ENCODE data around the gene POMT2.
"Not testable (repeated sequence)": the region's sequence is repeated elsewhere in the genome, so short reads cannot be mapped to it uniquely, and the experiment has no call there.

The POMT2 gene

DNA sequence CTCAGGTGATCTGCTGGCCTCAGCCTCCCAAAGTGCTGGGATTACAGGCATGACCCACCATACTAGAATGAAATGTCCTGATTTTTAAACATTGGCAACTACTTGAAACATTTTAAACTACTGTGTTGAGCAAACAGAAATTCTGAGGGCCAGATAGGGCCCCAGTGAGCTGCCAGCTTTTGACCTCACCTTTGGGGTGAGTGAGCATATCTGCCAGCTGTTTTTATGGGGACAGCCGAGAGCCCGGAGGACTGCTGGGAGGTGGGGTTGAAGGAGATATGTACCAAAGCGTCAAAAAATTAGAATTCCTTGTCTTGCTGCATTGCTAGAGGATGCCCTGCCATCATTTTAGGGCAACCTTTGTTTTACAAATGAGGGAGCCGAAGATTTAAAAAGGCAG, 2.9 kb upstream of the POMT2 start:
- no peak for TF ChIP-seq FOXK2 (IDR thresholded peaks at IDR 0.05)
- TF ChIP-seq HDGF (IDR thresholded peaks at IDR 0.05; ENCODE audit: borderline replicate concordance): no peak
- TF ChIP-seq ZNF384 (IDR thresholded peaks at IDR 0.05): no peak
- no peak for TF ChIP-seq NFRKB (IDR thresholded peaks at IDR 0.05)
- no peak for TF ChIP-seq FOXM1 (IDR thresholded peaks at IDR 0.05; ENCODE audit: borderline replicate concordance)
- TF ChIP-seq CTBP1 (IDR thresholded peaks at IDR 0.05; ENCODE audit: borderline replicate concordance): no peak
- TF ChIP-seq L3MBTL2 (conservative IDR thresholded peaks at IDR 0.05): no peak
- TF ChIP-seq LEF1 (IDR thresholded peaks at IDR 0.05; ENCODE audit: borderline replicate concordance): no peak
- no peak for TF ChIP-seq FOXA1 (IDR thresholded peaks at IDR 0.05)
- TF ChIP-seq ELF4 (IDR thresholded peaks at IDR 0.05): no peak
- no peak for TF ChIP-seq SP1 (IDR thresholded peaks at IDR 0.05)
- POLR2A ChIA-PET: interaction anchor here (3.0 to 5.0 kb wide), 2 partner anchors 21 to 53 kb away, joined by 13 to 56 read pairs; partner anchors contain the start of genes SAMD15 and TMED8
- CTCF ChIA-PET: no interaction called here
- DNase-seq (ENCODE audit: extremely low spot score): no peak

DNA sequence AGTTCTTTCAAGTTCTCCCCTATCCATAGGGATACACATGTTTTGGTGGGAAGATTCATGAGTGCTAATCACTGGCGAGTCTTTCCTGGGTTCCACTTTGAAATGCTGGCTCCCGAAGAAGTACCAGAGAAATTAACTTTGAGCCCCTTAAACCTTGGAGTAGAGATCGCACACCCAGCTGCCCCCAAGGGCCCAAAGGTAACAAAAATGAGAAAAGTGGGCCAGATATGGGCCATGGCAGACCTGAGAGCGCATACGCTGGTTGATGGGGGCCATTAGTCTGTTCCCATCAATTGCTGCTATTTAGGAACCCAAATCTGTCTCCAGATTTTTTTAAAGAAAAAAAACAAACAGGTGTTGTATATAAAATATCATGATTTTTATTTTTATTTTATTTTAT, 2.3 kb upstream of the POMT2 start:
- ChIA-PET POLR2A (interaction anchor here (5.0 kb wide), 1 partner anchor 20 kb away, joined by 56 read pairs; no protein-coding TSS in a partner anchor), CTCF (no interaction called here)
- no peak for TF ChIP-seq ZNF384 (IDR thresholded peaks at IDR 0.05)
- TF ChIP-seq TARDBP (IDR thresholded peaks at IDR 0.05): no peak
- TF ChIP-seq NFRKB (IDR thresholded peaks at IDR 0.05): no peak
- TF ChIP-seq LEF1 (IDR thresholded peaks at IDR 0.05; ENCODE audit: borderline replicate concordance): no peak
- no peak for TF ChIP-seq L3MBTL2 (conservative IDR thresholded peaks at IDR 0.05)
- no peak for TF ChIP-seq ELF4 (IDR thresholded peaks at IDR 0.05)
- TF ChIP-seq, protein P1, sequence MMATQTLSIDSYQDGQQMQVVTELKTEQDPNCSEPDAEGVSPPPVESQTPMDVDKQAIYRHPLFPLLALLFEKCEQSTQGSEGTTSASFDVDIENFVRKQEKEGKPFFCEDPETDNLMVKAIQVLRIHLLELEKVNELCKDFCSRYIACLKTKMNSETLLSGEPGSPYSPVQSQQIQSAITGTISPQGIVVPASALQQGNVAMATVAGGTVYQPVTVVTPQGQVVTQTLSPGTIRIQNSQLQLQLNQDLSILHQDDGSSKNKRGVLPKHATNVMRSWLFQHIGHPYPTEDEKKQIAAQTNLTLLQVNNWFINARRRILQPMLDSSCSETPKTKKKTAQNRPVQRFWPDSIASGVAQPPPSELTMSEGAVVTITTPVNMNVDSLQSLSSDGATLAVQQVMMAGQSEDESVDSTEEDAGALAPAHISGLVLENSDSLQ (IDR thresholded peaks at IDR 0.05): no peak
- TF ChIP-seq CTBP1 (IDR thresholded peaks at IDR 0.05; ENCODE audit: borderline replicate concordance): no peak
- TF ChIP-seq SP1 (IDR thresholded peaks at IDR 0.05): no peak
- no peak for TF ChIP-seq SUZ12 (IDR thresholded peaks at IDR 0.05)
- no peak for DNase-seq (ENCODE audit: extremely low spot score)

DNA sequence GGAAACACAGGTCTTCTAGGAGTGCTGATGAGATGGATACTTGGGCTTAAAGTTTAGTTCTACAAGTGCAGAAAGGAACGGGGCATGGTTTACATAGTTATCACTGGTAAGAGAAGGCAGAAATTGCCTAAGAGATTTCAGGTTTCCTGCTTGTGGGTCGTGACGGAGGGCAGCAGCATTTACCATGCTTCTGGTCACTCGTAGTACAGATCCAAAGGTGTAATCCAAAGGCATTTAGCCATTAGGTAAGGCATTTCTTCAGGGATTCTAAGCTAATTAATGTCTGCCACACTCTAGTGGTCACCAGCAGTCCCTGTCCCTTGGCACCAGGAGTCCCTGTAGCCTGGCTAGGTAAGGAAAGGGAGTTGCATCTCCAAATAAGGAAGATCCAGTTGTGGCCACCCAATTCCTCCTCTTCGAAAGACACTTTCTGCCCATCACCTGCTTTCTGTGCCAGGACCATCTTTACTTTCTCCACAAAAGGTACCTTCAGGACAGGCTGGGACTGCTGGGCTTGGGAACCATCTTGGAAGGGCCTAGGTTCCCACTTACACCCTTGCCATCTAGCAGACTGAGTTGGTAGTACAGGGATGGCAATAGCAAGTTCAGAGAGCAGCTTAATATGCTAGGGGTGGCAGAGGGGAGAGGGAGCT, 1.7 kb upstream of the POMT2 start:
- no peak for TF ChIP-seq ELF4 (IDR thresholded peaks at IDR 0.05)
- no peak for TF ChIP-seq FOXM1 (IDR thresholded peaks at IDR 0.05; ENCODE audit: borderline replicate concordance)
- TF ChIP-seq LEF1 (IDR thresholded peaks at IDR 0.05; ENCODE audit: borderline replicate concordance): no peak
- TF ChIP-seq BHLHE40 (IDR thresholded peaks at IDR 0.05; ENCODE audit: borderline replicate concordance): no peak
- TF ChIP-seq TARDBP (IDR thresholded peaks at IDR 0.05): no peak
- no peak for TF ChIP-seq FOXK2 (IDR thresholded peaks at IDR 0.05)
- no peak for TF ChIP-seq SP1 (IDR thresholded peaks at IDR 0.05)
- TF ChIP-seq SUZ12 (IDR thresholded peaks at IDR 0.05): no peak
- TF ChIP-seq FOXA1 (IDR thresholded peaks at IDR 0.05): no peak
- TF ChIP-seq L3MBTL2 (conservative IDR thresholded peaks at IDR 0.05): no peak
- TF ChIP-seq ARNT (IDR thresholded peaks at IDR 0.05): no peak
- TF ChIP-seq, protein P1 (IDR thresholded peaks at IDR 0.05): no peak
- TF ChIP-seq CTBP1 (IDR thresholded peaks at IDR 0.05; ENCODE audit: borderline replicate concordance): no peak
- TF ChIP-seq ZNF384 (IDR thresholded peaks at IDR 0.05): no peak
- no peak for TF ChIP-seq NFRKB (IDR thresholded peaks at IDR 0.05)
- TF ChIP-seq HDGF (IDR thresholded peaks at IDR 0.05; ENCODE audit: borderline replicate concordance): no peak
- ChIA-PET POLR2A (interaction anchor here (0.7 to 5.0 kb wide), 9 partner anchors 8 to 140 kb away, joined by 3 to 56 read pairs (median 6); partner anchors contain the start of genes SAMD15, TMED8 and TMEM63C), CTCF (interaction anchor here (1.1 kb wide), 1 partner anchor 15 kb away, joined by 6 read pairs; no protein-coding TSS in a partner anchor)
- DNase-seq (ENCODE audit: extremely low spot score): no peak

DNA sequence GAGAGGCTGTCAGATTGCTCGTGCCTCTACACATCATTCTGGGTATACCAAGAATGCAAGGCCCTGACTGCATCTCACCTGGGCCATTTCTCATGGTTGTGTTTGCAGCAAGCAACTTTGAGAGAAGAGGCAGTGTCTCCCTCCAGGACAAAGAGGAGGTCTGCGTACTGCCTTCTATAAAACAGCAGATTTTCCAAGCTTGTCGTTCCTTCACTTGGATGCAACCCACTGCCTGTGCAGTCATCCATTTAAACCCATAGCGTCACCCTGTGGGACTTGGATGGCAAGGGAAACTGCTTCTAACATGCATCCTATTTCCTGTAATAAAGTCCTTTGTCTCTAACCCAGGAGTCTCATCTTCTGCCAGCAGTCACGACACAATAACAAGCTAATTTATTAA, 1.3 kb downstream of the POMT2 start:
- DNase-seq (ENCODE audit: extremely low spot score): no peak
- ChIA-PET CTCF (interaction anchor here (0.9 kb wide), 1 partner anchor 19 kb away, joined by 3 read pairs; no protein-coding TSS in a partner anchor), POLR2A (interaction anchor here (0.8 to 5.0 kb wide), 3 partner anchors 16 to 138 kb away, joined by 3 to 56 read pairs (median 23); partner anchors contain the start of genes SAMD15, TMED8 and VIPAS39)
- no peak for TF ChIP-seq FOXA1 (IDR thresholded peaks at IDR 0.05)
- no peak for TF ChIP-seq ARNT (IDR thresholded peaks at IDR 0.05)
- no peak for TF ChIP-seq FOXM1 (IDR thresholded peaks at IDR 0.05; ENCODE audit: borderline replicate concordance)
- no peak for TF ChIP-seq ELF4 (IDR thresholded peaks at IDR 0.05)

DNA sequence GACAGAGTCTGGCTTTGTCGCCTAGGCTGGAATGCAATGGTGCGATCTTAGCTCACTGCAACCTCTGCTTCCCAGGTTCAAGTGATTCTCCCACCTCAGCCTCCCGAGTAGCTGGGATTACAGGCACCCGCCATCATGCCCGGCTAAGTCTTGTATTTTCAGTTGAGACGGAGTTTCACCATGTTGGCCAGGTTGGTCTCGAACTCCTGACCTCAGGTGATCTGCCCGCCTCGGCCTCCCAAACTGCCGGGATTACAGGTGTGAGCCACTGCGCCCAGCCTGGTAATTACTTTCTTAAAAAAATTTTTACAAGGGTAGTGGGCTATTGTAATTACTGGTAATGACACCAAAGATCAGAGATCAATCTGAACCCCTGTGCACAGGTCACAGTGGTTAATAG, 1.9 kb downstream of the POMT2 start:
- POLR2A ChIA-PET: interaction anchor here (5.0 kb wide), 1 partner anchor 16 kb away, joined by 56 read pairs; no protein-coding TSS in a partner anchor
- CTCF ChIA-PET; DNase-seq (ENCODE audit: extremely low spot score): not testable (repeated sequence)

DNA sequence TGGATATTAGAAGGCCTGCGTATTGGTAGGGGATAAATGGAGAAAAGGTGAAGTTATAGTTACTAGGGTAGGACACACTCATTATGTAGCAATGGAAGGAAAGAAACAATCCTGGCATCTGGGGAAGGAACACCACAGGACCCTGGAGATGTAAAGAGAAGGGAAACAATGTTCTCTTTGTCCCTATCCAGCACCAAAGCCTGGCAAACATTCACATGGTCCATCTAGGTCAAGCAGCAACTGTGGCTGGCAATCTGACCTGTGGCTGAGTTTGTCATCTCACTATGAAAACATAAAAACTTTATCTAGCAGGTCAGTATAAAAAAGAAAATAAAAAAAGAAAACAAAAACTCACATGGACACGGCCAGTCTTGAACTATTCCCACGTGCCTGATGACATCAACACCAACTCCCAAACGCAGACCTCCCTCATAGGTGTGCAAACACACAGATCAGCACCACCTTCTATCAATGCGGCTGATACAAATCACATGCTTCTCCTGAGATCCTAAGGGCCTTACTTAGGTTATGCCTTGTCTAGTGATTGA, 2.6 kb downstream of the POMT2 start:
- TF ChIP-seq ARNT (IDR thresholded peaks at IDR 0.05) (no peak), ELF4 (IDR thresholded peaks at IDR 0.05) (no peak), FOXK2 (IDR thresholded peaks at IDR 0.05) (no peak), HDGF (IDR thresholded peaks at IDR 0.05; ENCODE audit: borderline replicate concordance) (no peak), L3MBTL2 (conservative IDR thresholded peaks at IDR 0.05) (no peak), CTBP1 (IDR thresholded peaks at IDR 0.05; ENCODE audit: borderline replicate concordance) (no peak), ZNF384 (IDR thresholded peaks at IDR 0.05) (no peak), NFRKB (IDR thresholded peaks at IDR 0.05) (no peak), SUZ12 (IDR thresholded peaks at IDR 0.05) (no peak), FOXA1 (IDR thresholded peaks at IDR 0.05) (no peak), SP1 (IDR thresholded peaks at IDR 0.05) (no peak)
- TF ChIP-seq, protein P1 (IDR thresholded peaks at IDR 0.05): no peak
- no peak for DNase-seq (ENCODE audit: extremely low spot score)
- ChIA-PET CTCF (no interaction called here), POLR2A (no interaction called here)

Measured in HEK293T (cell line).